Activated naive CD4-positive, alpha-beta T cell treated with anti-CD3 and anti-CD28 coated beads, Interleukin-2, amount 50 U/mL, for 24 hours (primary cell): Measurements from ENCODE around the gene NBAS.

Experiments used
- H3K27ac Mint-ChIP-seq: one replicate; pipeline ENCODE4 v1.8.0; 2021; ENCODE audit warnings: mild to moderate bottlenecking, mixed read lengths
- H3K27me3 Mint-ChIP-seq: one replicate; pipeline ENCODE4 v1.8.0; 2021; ENCODE audit warnings: mixed read lengths
- H3K36me3 Mint-ChIP-seq: one replicate; pipeline ENCODE4 v1.8.0; 2021; ENCODE audit warnings: mixed read lengths
- H3K4me1 Mint-ChIP-seq: one replicate; pipeline ENCODE4 v1.8.0; 2021; ENCODE audit warnings: mixed read lengths
- H3K4me3 Mint-ChIP-seq: one replicate; pipeline ENCODE4 v1.8.0; 2021; ENCODE audit warnings: mild to moderate bottlenecking, mixed read lengths
- H3K9me3 Mint-ChIP-seq: one replicate; pipeline ENCODE4 v1.8.0; 2021; ENCODE audit warnings: mixed read lengths

NBAS gene

DNA sequence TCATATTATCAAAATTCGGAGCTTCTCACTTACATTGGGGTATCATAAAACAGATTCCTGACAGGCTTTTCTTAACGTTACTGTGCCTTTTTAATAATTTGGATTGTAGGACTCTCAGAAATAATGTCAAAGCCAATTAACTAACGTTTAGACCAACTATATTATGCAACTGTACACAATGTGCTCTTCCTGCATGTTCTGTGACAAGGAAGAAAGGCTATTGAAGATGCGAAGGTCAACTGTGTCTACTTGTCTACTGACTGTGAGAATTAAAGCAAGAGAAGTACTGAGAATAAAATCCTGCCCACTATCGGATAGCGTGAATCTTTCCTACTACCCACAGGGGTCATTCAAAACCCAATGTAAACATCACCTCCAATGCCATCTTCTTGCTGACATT is 393.0 kb downstream of the NBAS start:
- H3K36me3 Mint-ChIP-seq: peaks cover 25% of the 10 kb centered on the region
- H3K27ac Mint-ChIP-seq: no peak overlapping the region
- H3K4me3 Mint-ChIP-seq: no peak overlapping the region
- H3K9me3 Mint-ChIP-seq: no peaks in the 10 kb centered on the region
- H3K4me1 Mint-ChIP-seq: peaks cover 3% of the 10 kb centered on the region
- H3K27me3 Mint-ChIP-seq: no peaks in the 10 kb centered on the region

DNA sequence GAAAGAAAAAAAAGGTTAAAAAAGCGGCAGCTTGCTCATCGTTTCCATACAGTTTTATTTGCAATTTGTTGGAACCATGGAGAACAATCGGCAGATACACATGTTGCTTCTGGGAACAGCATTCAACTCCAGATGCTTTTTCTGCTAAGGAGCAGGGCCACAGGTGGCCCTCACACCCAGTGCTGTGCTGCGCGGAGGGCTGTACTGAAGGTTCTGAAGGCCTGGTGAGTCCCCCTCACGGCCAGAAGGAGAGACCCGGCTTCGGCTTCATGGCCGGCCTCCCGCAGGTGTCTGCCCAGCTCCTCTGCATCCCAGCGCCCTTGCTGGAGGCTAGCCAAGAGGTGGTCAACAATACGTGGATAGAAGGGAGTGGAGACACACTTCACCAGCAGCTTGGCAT is 394.3 kb downstream of the NBAS start:
- no peaks in the 10 kb centered on the region for H3K9me3 Mint-ChIP-seq
- no peak overlapping the region for H3K27ac Mint-ChIP-seq
- no peaks in the 10 kb centered on the region for H3K27me3 Mint-ChIP-seq
- H3K4me1 Mint-ChIP-seq: no peaks in the 10 kb centered on the region
- H3K4me3 Mint-ChIP-seq: no peak overlapping the region
- peaks cover 22% of the 10 kb centered on the region for H3K36me3 Mint-ChIP-seq

DNA sequence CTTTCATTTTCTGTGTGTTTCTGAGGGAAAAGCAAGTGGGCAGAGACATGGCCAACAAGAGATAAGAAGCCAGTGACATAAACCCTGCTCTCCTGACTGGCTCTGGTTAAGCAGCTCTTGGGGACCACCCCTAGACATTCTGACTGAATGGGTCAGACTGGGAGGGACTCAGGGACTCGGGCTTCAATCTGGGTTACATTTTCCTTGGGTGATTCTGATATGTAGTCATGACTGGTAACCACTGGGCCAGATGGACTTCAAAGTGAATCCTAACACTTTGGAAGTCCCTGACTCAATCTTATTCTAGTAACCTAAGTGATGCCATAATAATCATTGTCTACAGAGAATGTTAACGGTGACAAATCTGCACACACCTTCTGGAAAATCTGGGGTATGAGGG is 397.8 kb downstream of the NBAS start:
- H3K27me3 Mint-ChIP-seq: no peaks in the 10 kb centered on the region
- no peaks in the 10 kb centered on the region for H3K9me3 Mint-ChIP-seq
- H3K27ac Mint-ChIP-seq: no peak overlapping the region
- H3K36me3 Mint-ChIP-seq: peaks cover 12% of the 10 kb centered on the region
- no peak overlapping the region for H3K4me3 Mint-ChIP-seq
- H3K4me1 Mint-ChIP-seq: no peaks in the 10 kb centered on the region

DNA sequence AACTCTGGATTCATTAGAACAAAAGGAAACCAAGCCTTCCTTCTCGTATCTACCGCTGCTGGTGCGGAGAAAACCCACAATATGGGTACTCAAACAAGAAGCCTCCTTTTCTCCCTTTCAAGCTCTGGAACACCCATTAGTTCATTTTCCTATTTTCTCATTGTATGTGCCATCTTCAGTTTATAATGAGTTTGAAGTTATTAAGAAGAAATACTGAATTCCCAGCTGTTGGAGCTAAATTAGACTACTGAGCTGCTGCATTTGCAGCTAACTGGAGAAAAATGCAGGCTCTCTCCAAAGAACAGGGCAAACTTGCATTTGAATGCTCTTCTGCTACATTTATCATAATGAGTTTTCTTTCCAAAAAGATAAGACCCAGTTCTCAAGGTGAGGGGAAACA is 398.5 kb downstream of the NBAS start:
- peaks cover 10% of the 10 kb centered on the region for H3K36me3 Mint-ChIP-seq
- no peaks in the 10 kb centered on the region for H3K4me1 Mint-ChIP-seq
- H3K4me3 Mint-ChIP-seq: no peak overlapping the region
- no peak overlapping the region for H3K27ac Mint-ChIP-seq
- no peaks in the 10 kb centered on the region for H3K27me3 Mint-ChIP-seq
- no peaks in the 10 kb centered on the region for H3K9me3 Mint-ChIP-seq

- H3K4me1 Mint-ChIP-seq: peaks cover 11% of the 10 kb centered on the region
- no peaks in the 10 kb centered on the region for H3K27me3 Mint-ChIP-seq
- H3K36me3 Mint-ChIP-seq: no peaks in the 10 kb centered on the region
- H3K27ac Mint-ChIP-seq: no peak overlapping the region
- H3K4me3 Mint-ChIP-seq: no peak overlapping the region
- H3K9me3 Mint-ChIP-seq: no peaks in the 10 kb centered on the region
These were observed 400.7 kb downstream of the NBAS start for GRCh38 chr2:15160201-15160991.

DNA sequence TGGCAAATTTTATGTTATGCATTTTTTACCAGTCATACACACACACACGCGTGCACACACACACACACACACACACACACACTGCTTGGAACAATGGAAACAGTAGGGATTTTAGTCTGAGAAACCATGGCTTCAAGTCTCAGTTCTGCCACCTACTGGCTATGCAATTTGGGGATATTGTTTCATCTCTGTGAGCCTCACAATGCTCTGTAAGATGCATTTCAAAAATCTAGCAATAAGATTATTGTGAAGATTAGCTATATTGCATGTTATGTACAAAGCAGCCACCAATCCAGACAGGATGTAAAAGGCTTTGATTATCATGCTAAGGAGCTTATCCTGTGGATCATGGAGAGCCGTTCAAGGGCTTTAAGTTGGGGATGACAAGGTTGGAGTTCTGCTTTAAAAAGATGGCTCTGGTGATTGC is 401.4 kb downstream of the NBAS start:
- H3K36me3 Mint-ChIP-seq: no peaks in the 10 kb centered on the region

GRCh38 chr2:15159206-15159605 is 401.9 kb downstream of the NBAS start:
- Mint-ChIP-seq H3K4me1 (peaks cover 11% of the 10 kb centered on the region), H3K27me3 (no peaks in the 10 kb centered on the region), H3K36me3 (no peaks in the 10 kb centered on the region), H3K27ac (no peak overlapping the region), H3K4me3 (no peak overlapping the region), H3K9me3 (no peaks in the 10 kb centered on the region)

More for the DNA sequence above, 401.4 kb downstream of the NBAS start:
- H3K9me3 Mint-ChIP-seq: no peaks in the 10 kb centered on the region
- H3K27me3 Mint-ChIP-seq: no peaks in the 10 kb centered on the region
- no peak overlapping the region for H3K27ac Mint-ChIP-seq
- H3K4me3 Mint-ChIP-seq: no peak overlapping the region
- H3K4me1 Mint-ChIP-seq: peaks cover 11% of the 10 kb centered on the region

DNA sequence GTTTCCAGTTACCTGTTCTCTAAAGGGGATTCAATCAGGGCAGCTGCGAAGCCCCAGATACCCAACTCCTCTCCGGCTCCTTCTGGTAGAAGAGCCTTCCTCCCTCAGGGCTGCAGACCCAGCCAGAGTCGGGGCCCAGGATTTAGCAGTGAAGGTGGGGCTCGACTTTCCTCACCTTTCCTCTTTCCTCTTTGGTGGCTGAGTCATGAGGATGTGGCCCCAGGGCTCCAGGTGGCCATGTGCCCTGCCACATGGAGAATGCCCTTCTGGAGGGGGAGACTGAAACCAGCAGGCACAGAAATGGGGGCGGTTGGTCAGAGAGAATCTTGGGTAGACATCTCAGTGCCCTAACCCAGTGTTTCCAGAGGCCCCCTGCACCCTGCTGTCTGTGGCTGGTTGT is 402.6 kb downstream of the NBAS start:
- Mint-ChIP-seq H3K36me3 (no peaks in the 10 kb centered on the region), H3K9me3 (no peaks in the 10 kb centered on the region), H3K4me1 (peaks cover 11% of the 10 kb centered on the region), H3K27ac (no peak overlapping the region), H3K4me3 (no peak overlapping the region), H3K27me3 (no peaks in the 10 kb centered on the region)

- Mint-ChIP-seq H3K4me3 (no peak overlapping the region), H3K27ac (no peak overlapping the region), H3K9me3 (no peaks in the 10 kb centered on the region), H3K4me1 (peaks cover 11% of the 10 kb centered on the region), H3K36me3 (no peaks in the 10 kb centered on the region), H3K27me3 (no peaks in the 10 kb centered on the region)
These were observed 403.0 kb downstream of the NBAS start for GRCh38 chr2:15158100-15158499.

GRCh38 chr2:15155959-15156574 is 405.1 kb downstream of the NBAS start:
- no peak overlapping the region for H3K27ac Mint-ChIP-seq
- no peaks in the 10 kb centered on the region for H3K36me3 Mint-ChIP-seq
- peaks cover 11% of the 10 kb centered on the region for H3K4me1 Mint-ChIP-seq
- H3K9me3 Mint-ChIP-seq: no peaks in the 10 kb centered on the region
- H3K4me3 Mint-ChIP-seq: no peak overlapping the region
- no peaks in the 10 kb centered on the region for H3K27me3 Mint-ChIP-seq

DNA sequence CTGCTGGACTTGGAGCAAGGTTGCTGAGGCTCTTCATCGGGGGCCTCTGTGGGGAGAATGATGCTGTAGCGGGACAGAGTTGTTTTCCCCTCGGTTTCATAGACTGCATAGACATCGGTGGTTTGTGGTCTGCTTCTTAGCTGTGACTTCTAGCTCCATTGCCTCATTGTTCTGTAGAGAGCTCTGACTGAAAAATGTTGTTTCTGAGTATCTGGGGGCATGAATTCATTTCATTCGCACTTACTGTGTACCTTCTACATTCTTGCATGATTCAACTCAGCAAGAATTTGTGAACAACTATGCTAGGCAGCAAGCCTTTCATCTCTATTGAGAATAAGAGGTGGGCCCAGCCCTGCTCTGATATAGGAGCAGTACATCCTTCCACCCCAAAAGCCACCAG is 406.8 kb downstream of the NBAS start:
- H3K4me3 Mint-ChIP-seq: no peak overlapping the region
- H3K9me3 Mint-ChIP-seq: no peaks in the 10 kb centered on the region
- H3K36me3 Mint-ChIP-seq: no peaks in the 10 kb centered on the region
- H3K27ac Mint-ChIP-seq: no peak overlapping the region
- H3K4me1 Mint-ChIP-seq: peaks cover 11% of the 10 kb centered on the region
- no peaks in the 10 kb centered on the region for H3K27me3 Mint-ChIP-seq

DNA sequence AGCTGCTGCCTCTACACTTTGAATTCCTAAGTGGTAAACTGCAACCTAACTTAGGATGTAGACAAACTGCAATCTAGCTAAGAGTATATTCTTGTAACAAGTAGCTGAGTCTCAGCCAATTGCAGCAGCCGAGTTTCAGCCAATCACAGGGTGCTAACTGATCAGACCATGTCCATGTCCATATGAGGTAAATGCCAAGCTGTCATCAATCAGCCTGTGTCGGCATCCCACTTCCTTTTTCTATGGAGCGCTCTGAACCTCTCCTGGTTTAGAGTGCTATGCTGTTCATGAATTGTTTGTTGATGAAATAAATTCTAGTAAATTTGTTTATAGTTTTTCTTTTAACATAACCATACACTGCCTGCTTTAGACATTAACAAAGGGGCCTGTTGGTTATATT is 408.8 kb downstream of the NBAS start:
- no peaks in the 10 kb centered on the region for H3K9me3 Mint-ChIP-seq
- H3K27ac Mint-ChIP-seq: no peak overlapping the region
- no peaks in the 10 kb centered on the region for H3K27me3 Mint-ChIP-seq
- H3K4me3 Mint-ChIP-seq: no peak overlapping the region
- H3K4me1 Mint-ChIP-seq: peaks cover 11% of the 10 kb centered on the region
- no peaks in the 10 kb centered on the region for H3K36me3 Mint-ChIP-seq

DNA sequence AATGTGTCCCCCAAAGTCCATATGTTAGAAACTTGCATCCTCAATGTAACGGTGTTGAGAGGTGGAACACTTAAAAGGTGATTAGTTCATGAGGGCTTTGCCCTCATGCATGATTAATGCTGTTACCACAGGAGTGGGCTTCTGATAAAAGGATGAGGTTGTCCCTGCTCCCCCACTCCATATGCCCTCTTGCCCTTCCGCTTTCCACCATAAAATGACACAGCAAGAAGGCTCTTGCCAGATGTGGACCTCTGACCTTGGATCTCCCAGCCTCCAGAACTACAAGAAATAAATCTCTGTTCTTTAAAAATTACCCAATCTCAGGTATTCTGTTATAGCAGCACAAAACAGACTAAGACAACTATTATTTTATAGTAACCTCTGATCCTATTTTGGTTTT is 412.1 kb downstream of the NBAS start:
- Mint-ChIP-seq H3K27ac (no peak overlapping the region), H3K9me3 (no peaks in the 10 kb centered on the region), H3K4me1 (no peaks in the 10 kb centered on the region), H3K27me3 (no peaks in the 10 kb centered on the region), H3K4me3 (no peak overlapping the region), H3K36me3 (no peaks in the 10 kb centered on the region)

- Mint-ChIP-seq H3K36me3 (no peaks in the 10 kb centered on the region), H3K4me1 (peaks cover 7% of the 10 kb centered on the region), H3K27me3 (no peaks in the 10 kb centered on the region), H3K9me3 (no peaks in the 10 kb centered on the region), H3K4me3 (no peak overlapping the region), H3K27ac (no peak overlapping the region)
These were observed 413.5 kb downstream of the NBAS start for GRCh38 chr2:15147591-15147990.

- Mint-ChIP-seq H3K36me3 (no peaks in the 10 kb centered on the region), H3K9me3 (no peaks in the 10 kb centered on the region), H3K4me1 (peaks cover 13% of the 10 kb centered on the region), H3K27ac (no peak overlapping the region), H3K4me3 (no peak overlapping the region), H3K27me3 (no peaks in the 10 kb centered on the region)
These were observed 414.2 kb downstream of the NBAS start for GRCh38 chr2:15146960-15147359.

- H3K27ac Mint-ChIP-seq: no peak overlapping the region
- no peaks in the 10 kb centered on the region for H3K9me3 Mint-ChIP-seq
- no peak overlapping the region for H3K4me3 Mint-ChIP-seq
- H3K4me1 Mint-ChIP-seq: peaks cover 24% of the 10 kb centered on the region
- H3K27me3 Mint-ChIP-seq: no peaks in the 10 kb centered on the region
- H3K36me3 Mint-ChIP-seq: no peaks in the 10 kb centered on the region
These were observed 415.2 kb downstream of the NBAS start for GRCh38 chr2:15145919-15146318.
